Stimulated activated CD4-positive, alpha-beta T cell treated with anti-CD3 and anti-CD28 coated beads, Interleukin-2, amount 100 ng/mL, for 24 hours (primary cell): ENCODE measurements around the gene ZNF500.

ENCODE experiments used
- DNase-seq, 2 donors: peaks; one replicate each; pipeline ENCODE4 v3.0.0-alpha.2; 2020

ZNF500 gene

DNA sequence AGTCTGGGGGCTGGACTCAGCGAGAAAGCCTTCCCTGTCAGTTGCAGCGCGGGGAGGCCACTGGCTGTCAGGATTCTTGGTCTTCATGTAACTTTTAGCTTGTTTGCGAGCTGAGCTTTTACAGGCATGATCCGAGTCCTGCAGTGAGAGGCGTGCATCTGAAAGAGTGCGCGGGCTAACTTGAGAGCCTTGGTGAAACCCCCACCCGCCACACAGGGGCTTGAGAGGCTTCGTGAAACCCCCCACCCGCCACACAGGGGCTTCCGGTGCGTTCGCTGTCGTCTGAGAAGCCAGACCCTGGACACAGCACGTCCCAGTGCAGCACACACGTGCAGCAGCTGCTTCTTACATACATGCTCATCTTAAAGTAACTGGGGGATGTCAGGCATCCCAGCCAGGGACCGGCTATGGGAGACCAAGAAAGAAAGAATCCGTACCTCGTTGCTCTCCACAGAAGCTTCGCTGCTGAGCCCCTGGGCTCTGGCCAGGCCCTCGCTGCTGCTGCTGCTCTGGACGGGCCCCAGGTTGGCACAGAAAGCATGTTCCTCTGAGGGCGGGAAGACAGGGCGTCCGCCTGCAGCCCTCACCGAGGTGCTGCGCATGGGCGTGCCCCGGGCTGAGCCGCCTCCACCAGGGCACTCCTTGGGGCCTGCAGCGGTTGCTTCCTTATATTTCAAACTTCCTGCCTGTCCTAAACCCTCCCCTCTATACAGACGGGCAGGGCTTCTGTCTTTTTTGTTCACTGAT lies 65.8 kb downstream of the ZNF500 start:
- no peak for DNase-seq

DNA sequence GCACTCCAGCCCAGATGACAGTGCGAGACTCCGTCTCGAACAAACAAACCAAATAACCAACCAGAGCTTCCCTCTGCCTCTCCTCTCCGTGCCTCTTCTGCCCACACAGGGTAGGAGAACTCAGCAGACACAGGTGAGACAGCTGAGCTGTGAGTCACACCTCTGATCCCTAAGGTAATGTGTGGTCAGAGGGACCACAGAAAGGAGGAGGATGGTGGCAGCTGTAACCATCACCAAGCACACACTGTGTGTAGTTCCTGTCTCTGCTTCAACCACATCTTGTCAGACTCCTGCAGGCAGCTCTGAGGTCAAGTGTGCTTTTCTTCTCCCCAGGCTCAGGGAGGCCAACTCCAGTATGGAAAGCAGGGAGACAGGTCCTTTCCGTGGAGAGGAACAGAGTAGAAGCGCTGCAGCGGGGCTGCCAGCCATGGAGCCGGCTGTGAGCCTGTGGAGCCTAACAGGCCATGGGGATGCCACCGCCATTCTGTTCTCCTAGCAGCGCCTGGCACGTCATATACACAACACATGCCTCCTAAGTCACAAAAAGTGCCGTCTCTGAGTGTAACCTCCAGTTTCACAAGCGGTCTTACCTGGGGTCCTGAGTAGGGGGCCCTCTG lies 66.5 kb downstream of the ZNF500 start:
- no peak for DNase-seq

GRCh38 chr16:4699046-4699556 lies 67.9 kb downstream of the ZNF500 start:
- no peak for DNase-seq

DNA sequence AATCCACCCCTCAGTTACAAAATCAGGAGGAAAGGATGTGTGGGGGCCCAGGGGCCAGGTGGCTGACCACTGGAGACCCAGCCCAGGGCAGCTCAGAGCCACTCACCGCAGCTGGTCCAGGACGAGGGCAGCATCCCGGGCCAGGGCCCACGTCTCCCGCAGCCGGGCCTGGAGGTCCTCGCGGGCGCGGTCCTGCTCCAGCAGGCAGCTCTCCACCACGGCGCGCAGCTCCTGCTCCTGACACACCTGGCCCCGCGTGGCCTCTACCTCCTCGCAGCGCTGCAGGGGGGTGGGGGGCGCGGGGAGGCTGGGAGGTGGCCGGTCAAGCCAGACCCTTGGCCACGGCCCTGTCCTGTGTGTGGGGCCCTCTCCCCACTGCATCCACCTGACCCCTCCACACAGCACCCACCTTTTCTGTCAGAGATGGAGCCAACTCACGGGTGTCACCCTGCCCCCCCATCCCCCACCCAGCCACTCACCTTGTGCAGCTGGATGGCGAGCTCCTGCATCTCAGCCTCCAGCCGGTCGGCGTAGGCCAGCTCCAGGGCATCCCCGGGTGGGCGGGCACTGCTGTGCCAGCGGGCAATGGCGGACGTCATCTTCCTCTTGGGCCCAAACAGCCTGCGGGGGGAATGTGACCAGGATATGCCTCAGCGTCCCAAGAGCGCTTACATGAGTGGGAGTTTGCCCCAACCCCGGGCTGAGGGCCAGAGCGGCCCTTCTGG lies 68.5 kb downstream of the ZNF500 start:
- DNase-seq, result no peak
